PC-3 (cell line): ENCODE measurements around the gene NKD2.

Experiments
- EZH2 ChIP-seq: fragments of 300-600 bp; sonication (generic); IDR thresholded peaks from one replicate; pipeline ENCODE4 v1.6.1; 2017; ENCODE audit warnings: antibody characterized with exemption, mild to moderate bottlenecking, low read length; ENCODE audit not compliant: unreplicated experiment
- TF ChIP-seq, protein P1 (sequence below): fragments of 300-600 bp; sonication (generic); conservative IDR thresholded peaks from 2 replicates; pipeline ENCODE4 v1.5.1; 2017; ENCODE audit warnings: antibody characterized with exemption, low read depth, mild to moderate bottlenecking, low read length

DNA sequence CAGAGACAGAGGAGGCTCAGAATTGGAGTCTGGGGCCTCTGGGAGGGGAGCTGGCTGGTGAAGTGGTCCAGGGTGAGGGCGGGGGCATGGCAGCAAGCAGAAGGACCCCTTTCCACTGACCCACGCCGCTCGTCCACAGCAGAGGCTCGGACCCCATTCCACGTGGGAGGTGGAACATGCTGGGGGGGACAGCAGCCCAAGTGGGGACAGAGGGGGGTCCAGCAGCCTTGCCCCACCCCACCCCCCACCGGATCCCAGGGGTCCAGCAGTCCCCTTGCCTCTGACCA is 25.4 kb upstream of the NKD2 start:
- no peak for TF ChIP-seq EZH2
- TF ChIP-seq, protein P1, sequence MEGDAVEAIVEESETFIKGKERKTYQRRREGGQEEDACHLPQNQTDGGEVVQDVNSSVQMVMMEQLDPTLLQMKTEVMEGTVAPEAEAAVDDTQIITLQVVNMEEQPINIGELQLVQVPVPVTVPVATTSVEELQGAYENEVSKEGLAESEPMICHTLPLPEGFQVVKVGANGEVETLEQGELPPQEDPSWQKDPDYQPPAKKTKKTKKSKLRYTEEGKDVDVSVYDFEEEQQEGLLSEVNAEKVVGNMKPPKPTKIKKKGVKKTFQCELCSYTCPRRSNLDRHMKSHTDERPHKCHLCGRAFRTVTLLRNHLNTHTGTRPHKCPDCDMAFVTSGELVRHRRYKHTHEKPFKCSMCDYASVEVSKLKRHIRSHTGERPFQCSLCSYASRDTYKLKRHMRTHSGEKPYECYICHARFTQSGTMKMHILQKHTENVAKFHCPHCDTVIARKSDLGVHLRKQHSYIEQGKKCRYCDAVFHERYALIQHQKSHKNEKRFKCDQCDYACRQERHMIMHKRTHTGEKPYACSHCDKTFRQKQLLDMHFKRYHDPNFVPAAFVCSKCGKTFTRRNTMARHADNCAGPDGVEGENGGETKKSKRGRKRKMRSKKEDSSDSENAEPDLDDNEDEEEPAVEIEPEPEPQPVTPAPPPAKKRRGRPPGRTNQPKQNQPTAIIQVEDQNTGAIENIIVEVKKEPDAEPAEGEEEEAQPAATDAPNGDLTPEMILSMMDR, result no peak
